Measurements from ENCODE around the gene SUGP1.

Gene SUGP1

DNA sequence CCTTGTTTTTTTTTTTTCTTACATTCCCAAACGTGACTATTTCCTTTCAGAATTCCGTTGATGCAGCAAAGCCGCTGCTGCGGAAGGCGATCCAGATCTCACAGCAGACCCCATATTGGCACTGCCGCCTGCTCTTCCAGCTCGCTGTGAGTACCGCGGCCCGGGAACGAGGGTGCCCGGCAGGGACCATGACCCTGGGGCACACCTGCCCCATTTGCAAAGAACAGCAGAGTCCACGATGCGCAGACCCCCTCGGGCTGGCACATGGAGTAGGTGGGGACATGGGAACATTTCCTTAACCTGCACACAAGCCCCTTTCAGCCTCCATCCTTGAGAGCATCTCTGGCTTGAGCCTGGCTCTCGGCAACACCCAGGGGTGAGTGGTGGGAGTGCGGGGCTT lies 16.8 kb upstream of the SUGP1 start:
- FAIRE-seq, result no peak

DNA sequence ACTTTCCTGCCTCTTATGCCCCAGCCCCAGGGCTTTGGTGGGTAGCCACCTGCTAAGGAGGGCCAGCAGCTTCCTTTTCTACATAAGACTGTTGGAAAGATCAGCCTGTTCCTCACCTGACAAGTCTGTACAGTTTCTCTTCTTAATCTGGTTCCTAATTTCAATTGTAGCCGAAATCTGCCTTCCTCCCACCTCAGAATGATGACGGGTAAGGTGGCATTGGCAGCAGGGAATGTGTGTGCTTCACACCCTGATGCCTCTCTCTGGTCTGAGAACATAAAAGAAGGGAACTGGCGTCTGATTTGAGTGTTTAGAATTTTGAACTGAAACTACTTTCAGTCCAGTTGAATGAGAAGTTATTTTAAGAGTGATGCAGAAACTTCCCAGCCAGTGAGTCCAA lies 16.3 kb upstream of the SUGP1 start:
- no peak for DNase-seq (ENCODE audit: insufficient read length)
- FAIRE-seq, result no peak
- TF ChIP-seq TAF1 (IDR thresholded peaks at IDR 0.05; ENCODE audit: borderline replicate concordance, low read depth, low read length) (no peak), POLR2A (IDR thresholded peaks at IDR 0.05; ENCODE audit: low read depth, low read length) (no peak)

More for the DNA sequence above, 16.8 kb upstream of the SUGP1 start:
- DNase-seq (ENCODE audit: insufficient read length), result no peak
- TF ChIP-seq POLR2A (IDR thresholded peaks at IDR 0.05; ENCODE audit: low read depth, low read length), result no peak
- TF ChIP-seq POLR2AphosphoS5 (IDR thresholded peaks at IDR 0.05; ENCODE audit: low read depth, low read length), result no peak
- no peak for TF ChIP-seq TAF1 (IDR thresholded peaks at IDR 0.05; ENCODE audit: borderline replicate concordance, low read depth, low read length)

DNA sequence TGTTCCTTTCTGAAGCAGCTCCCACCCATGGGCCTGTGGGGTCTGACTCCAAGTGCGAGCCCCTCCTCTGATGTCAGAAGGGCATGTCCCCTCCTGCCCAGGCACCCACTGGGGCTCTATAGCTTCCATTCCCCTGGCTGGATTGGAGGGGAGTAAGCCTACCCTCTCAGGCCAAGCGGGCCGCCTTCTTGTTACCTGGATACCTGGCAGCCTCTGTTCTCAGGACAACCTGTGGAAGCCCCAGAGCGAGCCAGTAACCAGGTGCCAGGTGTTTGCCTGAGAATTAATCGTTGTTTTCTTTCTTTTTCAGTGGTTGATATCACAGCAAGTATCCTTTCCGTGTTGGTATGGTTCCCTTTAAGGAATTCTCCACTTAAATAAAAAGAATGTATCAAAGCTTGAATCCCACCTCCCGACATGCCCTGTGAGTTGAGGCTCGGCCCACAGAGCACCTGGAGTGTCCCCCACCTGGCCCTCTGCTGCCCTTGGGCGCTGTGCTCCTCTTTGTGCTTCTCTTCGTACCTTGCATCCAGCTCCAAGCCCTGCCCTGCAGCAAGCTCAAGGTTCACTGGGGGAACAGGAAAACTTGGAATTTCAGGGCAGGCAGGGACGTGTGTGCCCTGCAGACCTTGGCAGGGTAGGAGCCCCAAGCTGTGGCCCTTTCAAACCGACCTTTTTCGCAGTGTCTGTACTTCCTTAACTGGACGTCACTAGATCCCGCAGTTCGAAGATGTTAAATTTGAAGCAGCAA lies 15.3 kb upstream of the SUGP1 start:
- no peak for TF ChIP-seq POLR2AphosphoS5 (IDR thresholded peaks at IDR 0.05; ENCODE audit: low read depth, low read length)
- no peak for TF ChIP-seq TAF1 (IDR thresholded peaks at IDR 0.05; ENCODE audit: borderline replicate concordance, low read depth, low read length)
- no peak for TF ChIP-seq POLR2A (IDR thresholded peaks at IDR 0.05; ENCODE audit: low read depth, low read length)
- no peak for FAIRE-seq
- DNase-seq (ENCODE audit: insufficient read length), result no peak

DNA sequence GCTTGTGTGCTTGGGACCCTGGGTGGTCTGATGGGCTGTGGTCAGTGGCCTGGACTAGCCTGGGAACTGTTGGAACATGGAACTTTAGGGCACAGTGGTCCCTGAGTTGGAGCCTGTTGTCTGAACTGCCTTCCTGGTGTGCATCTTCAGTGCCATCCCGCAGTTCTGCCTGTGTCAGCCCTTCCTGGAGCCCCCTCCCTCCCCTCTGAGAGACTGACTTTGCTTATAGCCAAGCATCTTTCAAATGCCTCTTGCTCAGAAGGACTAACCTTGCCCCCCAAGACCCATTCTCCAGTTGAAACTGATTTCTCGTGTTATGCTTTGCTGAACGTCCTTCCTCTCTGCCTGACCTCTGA lies 14.7 kb upstream of the SUGP1 start:
- TF ChIP-seq POLR2AphosphoS5 (IDR thresholded peaks at IDR 0.05; ENCODE audit: low read depth, low read length) (peak; percentile 37; the same call in 1 of the 2 replicates), TAF1 (IDR thresholded peaks at IDR 0.05; ENCODE audit: borderline replicate concordance, low read depth, low read length) (no peak), POLR2A (IDR thresholded peaks at IDR 0.05; ENCODE audit: low read depth, low read length) (no peak)
- FAIRE-seq (no peak), DNase-seq (ENCODE audit: insufficient read length) (no peak)

DNA sequence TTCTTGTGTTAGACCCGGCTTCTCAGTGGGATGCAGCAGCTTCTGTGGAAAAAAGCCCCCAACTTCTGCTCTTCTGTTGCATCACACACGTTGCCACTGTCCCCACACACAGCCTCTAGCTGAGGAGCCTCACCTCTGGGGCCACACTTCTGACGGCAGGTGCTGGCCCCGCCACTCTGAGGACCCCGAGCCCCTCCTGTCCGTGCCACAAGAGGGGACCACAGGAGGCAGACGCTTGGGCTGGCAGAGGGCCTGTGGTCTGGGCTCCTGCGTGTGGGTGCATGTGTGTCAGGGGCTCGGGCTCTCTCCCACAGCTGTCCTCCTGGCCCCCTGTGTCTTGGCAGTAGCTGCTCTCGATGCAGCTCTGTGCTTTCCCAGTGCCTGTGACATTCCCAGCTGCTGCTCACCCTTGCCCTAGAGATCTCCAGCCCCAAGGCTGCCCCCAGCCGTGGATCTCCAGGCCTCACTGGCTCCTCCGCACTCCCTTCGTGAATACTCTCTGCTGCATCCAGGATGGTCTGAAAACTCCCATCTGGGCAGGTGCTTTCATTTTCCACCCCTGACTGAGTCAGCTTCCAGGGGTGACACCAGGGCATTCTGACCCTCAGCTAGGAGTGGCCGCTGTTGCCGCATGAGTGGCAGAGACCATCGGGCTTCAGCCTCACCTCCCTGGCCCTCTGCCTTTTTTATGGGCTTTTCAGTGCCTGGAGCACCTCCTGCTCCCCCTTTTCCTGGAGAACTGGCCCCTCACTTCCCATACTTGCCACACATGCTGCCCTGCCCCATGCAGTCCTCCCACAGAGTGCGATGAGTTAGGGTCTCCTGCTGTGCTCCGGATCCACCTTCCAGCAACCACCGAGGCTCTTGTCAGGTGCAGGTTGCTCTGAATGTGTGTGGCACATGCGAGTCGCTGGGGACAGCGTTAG lies 14.0 kb upstream of the SUGP1 start:
- FAIRE-seq (no peak), DNase-seq (ENCODE audit: insufficient read length) (no peak)
- no peak; the same call in 1 of the 2 replicates for TF ChIP-seq POLR2A (IDR thresholded peaks at IDR 0.05; ENCODE audit: low read depth, low read length)
- TF ChIP-seq POLR2AphosphoS5 (IDR thresholded peaks at IDR 0.05; ENCODE audit: low read depth, low read length), result no peak
- TF ChIP-seq TAF1 (IDR thresholded peaks at IDR 0.05; ENCODE audit: borderline replicate concordance, low read depth, low read length), result no peak

DNA sequence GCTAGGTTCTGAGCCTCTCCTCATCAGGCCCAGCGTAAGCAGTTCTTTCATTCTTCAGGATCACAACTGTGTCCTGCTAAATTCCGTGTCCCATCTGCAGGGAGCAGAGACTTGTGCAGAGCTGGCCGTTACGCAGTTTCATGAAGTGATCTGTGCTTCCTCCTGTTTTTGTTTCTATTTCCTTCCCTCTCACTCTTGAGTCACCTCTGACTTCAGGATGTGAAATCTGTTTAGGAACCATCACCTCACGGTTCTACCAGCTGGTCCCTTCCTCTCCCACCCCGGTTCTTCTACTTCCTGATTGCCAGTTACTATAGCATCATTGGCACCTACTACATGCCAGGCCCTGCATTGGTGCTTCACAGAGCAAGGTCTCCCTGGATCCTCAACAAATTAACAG lies 8.8 kb upstream of the SUGP1 start:
- FAIRE-seq (no peak), DNase-seq (ENCODE audit: insufficient read length) (no peak)
- TF ChIP-seq POLR2AphosphoS5 (IDR thresholded peaks at IDR 0.05; ENCODE audit: low read depth, low read length) (no peak), POLR2A (IDR thresholded peaks at IDR 0.05; ENCODE audit: low read depth, low read length) (no peak), TAF1 (IDR thresholded peaks at IDR 0.05; ENCODE audit: borderline replicate concordance, low read depth, low read length) (no peak)

DNA sequence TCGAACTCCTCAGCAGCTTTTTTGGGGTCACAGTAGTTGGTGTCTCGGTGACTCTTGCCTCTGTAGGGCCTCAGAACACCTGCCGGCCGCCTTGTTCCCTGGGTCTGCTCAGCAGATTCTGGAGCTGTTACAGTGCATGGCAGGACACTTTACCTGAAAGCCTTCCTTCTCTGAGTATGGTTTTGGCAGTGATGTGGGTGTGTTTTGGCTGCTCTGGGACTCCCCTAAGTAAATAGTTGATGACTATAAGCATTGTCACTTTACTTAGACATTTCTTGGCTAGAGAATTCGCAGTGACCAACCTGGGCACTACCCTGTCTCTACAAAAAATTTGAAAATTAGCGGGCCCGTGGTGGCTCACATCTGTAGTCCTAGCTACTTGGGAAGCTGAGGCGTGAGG lies 7.4 kb upstream of the SUGP1 start:
- DNase-seq (ENCODE audit: insufficient read length), result no peak
- FAIRE-seq, result no peak
- no peak for TF ChIP-seq POLR2A (IDR thresholded peaks at IDR 0.05; ENCODE audit: low read depth, low read length)
- TF ChIP-seq TAF1 (IDR thresholded peaks at IDR 0.05; ENCODE audit: borderline replicate concordance, low read depth, low read length), result no peak

DNA sequence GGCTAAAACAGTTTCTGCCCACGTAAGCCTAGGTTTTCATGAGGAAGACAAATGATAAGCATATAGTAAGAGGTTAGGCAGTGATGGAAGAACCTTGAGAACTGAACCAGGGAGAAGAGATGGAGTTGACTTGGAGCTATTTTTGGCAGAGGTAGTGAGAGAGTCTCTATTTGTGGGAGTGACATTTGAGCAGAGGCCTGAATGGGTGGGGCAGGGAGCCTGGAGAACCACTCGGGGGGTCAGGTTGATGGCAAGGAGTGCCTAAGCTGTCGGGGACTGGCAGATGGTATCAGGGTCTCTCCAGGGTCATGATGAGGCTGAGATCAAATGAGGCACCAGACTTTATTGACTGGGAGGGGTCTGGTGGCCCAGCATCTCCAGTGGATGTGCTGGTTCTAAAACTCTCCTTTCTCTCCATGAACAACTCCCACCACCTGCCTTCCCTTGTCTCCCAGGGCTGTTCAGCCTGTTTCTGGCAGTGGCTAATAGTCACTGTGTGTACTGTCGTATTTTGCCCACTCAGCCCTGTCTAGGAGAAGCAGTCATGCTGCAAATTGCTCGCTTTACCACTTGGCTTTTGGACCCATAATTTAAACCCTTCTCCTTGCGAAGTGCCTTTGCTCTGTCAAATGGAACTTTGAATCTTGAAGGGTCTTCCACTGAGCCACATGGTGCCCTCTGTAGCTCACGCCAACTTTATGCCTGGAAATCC lies 3.9 kb upstream of the SUGP1 start:
- FAIRE-seq, result no peak
- DNase-seq (ENCODE audit: insufficient read length), result no peak
- TF ChIP-seq TAF1 (IDR thresholded peaks at IDR 0.05; ENCODE audit: borderline replicate concordance, low read depth, low read length), result no peak
- TF ChIP-seq POLR2AphosphoS5 (IDR thresholded peaks at IDR 0.05; ENCODE audit: low read depth, low read length), result no peak
- no peak for TF ChIP-seq POLR2A (IDR thresholded peaks at IDR 0.05; ENCODE audit: low read depth, low read length)

DNA sequence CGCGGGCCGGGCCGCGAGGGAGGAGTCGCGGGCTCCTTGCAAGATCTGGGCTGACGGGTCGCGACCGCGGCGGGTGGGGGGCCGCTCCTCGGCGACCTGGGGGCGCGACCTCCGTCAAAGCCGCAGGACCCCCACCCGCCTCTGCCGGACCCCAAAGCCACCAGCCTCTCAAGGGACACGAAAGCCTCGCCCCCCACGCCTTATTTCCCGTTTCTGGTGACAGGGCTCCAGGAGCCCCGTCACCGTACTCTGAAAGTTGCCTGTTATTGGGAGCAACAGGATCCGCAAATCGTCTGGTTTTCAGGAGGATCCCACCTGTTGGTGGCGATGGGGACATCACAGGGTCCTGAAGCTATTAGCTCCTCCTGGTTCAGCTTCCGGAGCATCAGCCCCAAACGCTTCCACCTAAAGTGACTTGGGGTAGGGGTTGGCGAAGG lies 850 bp upstream of the SUGP1 start:
- FAIRE-seq (peak; percentile 33), DNase-seq (ENCODE audit: insufficient read length) (no peak)
- no peak for TF ChIP-seq POLR2AphosphoS5 (IDR thresholded peaks at IDR 0.05; ENCODE audit: low read depth, low read length)
- TF ChIP-seq TAF1 (IDR thresholded peaks at IDR 0.05; ENCODE audit: borderline replicate concordance, low read depth, low read length), result no peak
- no peak for TF ChIP-seq POLR2A (IDR thresholded peaks at IDR 0.05; ENCODE audit: low read depth, low read length)

DNA sequence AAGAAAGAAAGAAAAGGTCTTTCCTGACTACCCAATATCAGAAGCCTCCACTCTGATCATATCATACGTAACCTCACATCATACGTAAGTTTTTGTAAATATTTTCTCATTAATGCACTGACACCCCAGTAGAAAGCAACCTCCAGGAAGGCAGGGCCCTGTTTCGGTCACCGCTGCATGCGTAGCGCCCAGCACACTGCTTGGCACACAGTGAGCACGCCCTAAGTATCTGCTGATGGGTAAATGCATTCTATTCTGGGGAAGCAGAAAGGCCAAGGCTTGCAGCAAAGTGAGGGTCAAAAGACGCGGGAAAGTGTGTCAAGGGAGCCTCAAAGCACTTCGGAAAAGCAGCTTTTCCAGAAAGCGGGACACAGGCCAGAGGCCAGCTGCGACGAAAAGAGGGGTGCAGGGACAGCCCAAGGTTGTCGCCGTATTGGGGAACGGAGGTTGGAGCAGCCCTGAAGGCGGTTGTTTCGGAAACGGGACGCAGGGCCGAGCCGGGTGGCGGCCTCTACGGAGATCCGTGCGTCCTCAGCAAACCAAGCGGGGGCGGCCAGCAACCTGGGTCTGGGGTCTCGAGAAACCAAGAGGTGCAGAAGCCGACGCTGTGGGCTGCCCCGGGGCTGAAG lies 463 bp downstream of the SUGP1 start:
- TF ChIP-seq TAF1 (IDR thresholded peaks at IDR 0.05; ENCODE audit: borderline replicate concordance, low read depth, low read length) (no peak), POLR2AphosphoS5 (IDR thresholded peaks at IDR 0.05; ENCODE audit: low read depth, low read length) (no peak)
- DNase-seq (ENCODE audit: insufficient read length) (no peak), FAIRE-seq (no peak)

DNA sequence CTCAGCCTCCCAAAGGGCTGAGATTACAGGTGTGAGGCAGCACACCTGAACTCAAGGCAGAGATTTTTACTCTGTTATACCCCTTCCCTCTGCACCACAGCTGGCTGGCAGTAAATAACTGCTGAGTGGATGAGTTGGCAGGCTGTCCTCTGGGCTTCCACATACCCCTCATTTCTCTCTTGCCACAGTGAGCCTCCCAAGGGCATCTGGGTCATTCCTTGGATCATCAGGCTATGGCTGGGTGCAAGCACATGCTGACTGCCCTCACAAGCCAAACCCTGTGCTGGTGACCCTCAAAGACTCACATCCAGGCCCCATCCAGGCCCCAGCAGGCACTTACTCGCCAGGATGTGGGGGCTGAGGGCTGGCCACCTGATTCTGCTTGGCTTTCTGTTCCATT lies 4.2 kb downstream of the SUGP1 start:
- TF ChIP-seq TAF1 (IDR thresholded peaks at IDR 0.05; ENCODE audit: borderline replicate concordance, low read depth, low read length) (no peak), POLR2A (IDR thresholded peaks at IDR 0.05; ENCODE audit: low read depth, low read length) (no peak), POLR2AphosphoS5 (IDR thresholded peaks at IDR 0.05; ENCODE audit: low read depth, low read length) (no peak)
- no peak for DNase-seq (ENCODE audit: insufficient read length)
- FAIRE-seq, result no peak
